Measurements from ENCODE around the gene CERS1.

DNA sequence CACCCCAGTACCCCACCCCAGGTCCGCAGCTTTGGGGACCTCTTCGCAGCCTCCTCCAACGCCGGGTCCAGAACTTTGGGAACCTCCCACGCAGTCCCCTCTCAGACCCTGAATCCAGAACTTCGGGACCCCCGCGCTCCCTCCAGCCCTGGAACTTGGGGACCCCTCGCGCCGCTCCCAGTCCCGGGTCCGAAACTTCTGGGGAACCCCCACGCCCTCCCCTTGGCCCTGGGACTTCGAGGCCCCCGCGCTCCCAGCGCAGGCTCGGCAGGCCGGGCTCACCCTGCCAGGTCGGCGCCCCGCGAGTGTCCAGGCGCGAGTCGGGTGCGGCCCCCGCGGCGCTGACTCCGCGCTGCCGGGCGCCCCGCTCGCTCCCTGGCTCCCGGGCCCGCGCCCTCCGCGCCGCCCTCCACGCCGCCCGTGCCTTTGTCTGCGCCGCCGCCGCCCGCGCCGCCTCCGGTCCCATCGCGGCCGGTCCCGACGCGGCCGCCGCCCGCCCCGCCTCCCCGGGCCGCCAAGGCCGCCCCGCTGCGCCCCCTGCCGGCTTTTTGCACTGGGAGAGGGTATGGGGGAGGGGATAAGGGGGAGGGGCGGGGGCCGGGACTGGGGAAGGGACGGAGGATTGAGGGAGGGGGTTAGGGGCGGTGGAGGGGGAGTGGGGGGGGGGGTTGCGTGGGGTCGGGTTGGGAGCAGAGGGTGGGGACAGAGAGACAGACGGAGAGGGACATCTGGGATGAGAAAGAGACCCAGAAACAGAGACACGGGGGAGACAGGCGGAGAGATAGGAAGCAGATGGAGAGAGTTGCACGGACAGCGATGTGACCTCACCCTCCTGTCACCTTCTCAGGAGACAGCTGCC, 45.0 kb upstream of the CERS1 start, which contains the start of gene HOMER3:
- TF ChIP-seq RAD21 (IDR thresholded peaks at IDR 0.05; ENCODE audit: insufficient read depth, low read depth, low read length) = peak; percentile 53
- no peak for TF ChIP-seq EZH2 (IDR thresholded peaks at IDR 0.05; ENCODE audit: borderline replicate concordance, control insufficient read depth, low read depth, low read length)
